Measurements from ENCODE around the gene THSD7A. TPM values are rescaled to one million over a fixed set of nuclear protein-coding genes. Genes with fewer than 3 reads are reported as not detected.
A peak's percentile ranks its signal among the peaks of the same experiment; 100 is the strongest.

THSD7A gene, protein sequence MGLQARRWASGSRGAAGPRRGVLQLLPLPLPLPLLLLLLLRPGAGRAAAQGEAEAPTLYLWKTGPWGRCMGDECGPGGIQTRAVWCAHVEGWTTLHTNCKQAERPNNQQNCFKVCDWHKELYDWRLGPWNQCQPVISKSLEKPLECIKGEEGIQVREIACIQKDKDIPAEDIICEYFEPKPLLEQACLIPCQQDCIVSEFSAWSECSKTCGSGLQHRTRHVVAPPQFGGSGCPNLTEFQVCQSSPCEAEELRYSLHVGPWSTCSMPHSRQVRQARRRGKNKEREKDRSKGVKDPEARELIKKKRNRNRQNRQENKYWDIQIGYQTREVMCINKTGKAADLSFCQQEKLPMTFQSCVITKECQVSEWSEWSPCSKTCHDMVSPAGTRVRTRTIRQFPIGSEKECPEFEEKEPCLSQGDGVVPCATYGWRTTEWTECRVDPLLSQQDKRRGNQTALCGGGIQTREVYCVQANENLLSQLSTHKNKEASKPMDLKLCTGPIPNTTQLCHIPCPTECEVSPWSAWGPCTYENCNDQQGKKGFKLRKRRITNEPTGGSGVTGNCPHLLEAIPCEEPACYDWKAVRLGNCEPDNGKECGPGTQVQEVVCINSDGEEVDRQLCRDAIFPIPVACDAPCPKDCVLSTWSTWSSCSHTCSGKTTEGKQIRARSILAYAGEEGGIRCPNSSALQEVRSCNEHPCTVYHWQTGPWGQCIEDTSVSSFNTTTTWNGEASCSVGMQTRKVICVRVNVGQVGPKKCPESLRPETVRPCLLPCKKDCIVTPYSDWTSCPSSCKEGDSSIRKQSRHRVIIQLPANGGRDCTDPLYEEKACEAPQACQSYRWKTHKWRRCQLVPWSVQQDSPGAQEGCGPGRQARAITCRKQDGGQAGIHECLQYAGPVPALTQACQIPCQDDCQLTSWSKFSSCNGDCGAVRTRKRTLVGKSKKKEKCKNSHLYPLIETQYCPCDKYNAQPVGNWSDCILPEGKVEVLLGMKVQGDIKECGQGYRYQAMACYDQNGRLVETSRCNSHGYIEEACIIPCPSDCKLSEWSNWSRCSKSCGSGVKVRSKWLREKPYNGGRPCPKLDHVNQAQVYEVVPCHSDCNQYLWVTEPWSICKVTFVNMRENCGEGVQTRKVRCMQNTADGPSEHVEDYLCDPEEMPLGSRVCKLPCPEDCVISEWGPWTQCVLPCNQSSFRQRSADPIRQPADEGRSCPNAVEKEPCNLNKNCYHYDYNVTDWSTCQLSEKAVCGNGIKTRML (N-terminal part only)
- total RNA-seq, result 18.8 and 30.5 TPM in 2 replicates

DNA sequence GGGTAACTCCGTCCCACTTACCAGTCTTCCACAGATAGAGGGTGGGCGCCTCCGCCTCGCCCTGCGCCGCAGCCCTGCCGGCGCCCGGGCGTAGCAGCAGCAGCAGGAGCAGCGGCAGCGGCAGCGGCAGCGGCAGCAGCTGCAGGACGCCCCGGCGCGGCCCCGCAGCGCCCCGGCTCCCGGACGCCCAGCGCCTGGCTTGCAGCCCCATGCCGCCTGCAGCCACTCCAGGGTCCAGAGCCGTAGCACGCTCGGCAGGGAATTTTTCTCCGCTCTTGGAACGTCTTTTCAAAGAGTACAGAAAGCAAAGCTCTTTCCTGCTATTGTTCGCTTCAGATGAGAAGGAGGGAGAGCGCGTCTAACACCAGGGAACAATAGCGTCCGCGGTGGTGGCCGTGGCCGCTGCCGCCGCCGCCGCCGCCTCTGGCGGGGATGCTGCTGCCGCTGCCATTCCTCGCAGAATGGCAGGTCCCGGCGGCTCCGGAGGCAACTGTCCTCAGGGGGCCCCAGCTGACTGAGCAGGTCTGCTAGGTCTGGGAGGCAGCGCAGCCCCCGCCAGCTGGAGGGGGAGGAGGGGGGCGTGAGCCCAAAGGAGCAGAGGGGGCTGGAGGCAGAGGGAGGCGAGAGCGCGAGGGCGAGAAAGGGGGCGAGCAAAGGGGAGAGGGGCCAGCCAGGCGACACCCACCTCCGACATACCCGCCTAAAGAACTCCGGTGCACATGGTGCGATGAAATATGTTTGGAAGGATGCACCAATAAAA is at the start of gene THSD7A:
Gene THSD7A, minus strand, starts transcription at position 463 of the 760 bp plus-strand sequence. Its CDS starts 252 bp downstream, at position 211.
- no peak for DNase-seq (ENCODE audit: low read depth, low spot score)

DNA sequence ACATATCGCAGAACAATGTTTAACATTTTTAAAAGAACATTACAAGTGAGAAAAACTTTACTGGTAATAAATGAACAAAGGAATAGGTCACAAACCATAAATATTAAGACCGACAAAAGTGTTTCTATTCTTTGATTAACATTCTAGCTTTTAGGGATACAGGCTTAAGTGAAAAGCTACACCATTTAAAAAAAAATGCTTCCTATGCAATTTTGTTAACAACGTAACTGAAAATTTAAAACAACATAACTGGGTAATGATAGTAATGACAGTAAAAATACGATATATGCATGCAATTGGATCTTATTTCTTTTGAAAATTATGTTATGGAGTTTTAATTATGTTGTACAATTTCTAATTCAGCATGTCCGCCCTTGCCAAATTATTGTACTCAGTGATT is 49.7 kb upstream of the THSD7A start:
- DNase-seq (ENCODE audit: low read depth, low spot score), result no peak

- DNase-seq (ENCODE audit: low read depth, low spot score), result no peak
Measured at GRCh38 chr7:11875635-11876034, 43.6 kb upstream of the THSD7A start.

GRCh38 chr7:11865671-11866070 is 33.7 kb upstream of the THSD7A start:
- no peak for DNase-seq (ENCODE audit: low read depth, low spot score)

GRCh38 chr7:11858622-11859302 is 26.8 kb upstream of the THSD7A start:
- DNase-seq (ENCODE audit: low read depth, low spot score), result peak; percentile 66

DNA sequence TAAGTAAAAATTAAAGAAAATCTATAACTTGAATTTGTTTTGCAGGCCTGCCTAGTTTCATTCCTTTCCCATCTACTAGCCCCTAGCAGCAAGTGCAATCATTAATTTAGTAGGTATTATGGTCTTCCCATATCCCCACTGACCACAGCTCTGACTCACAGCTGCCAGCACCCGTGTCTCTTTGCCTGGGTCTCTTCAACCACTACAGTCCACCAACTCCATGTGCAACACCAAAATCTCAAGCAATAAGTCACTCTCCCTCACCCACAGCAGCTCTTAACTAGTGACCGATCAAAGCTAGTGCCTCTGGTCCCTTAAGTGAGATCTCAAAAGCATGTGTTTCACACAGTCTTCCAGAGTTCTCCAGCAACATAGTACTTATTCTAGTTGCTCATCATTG is 26.0 kb upstream of the THSD7A start:
- DNase-seq (ENCODE audit: low read depth, low spot score), result no peak

DNA sequence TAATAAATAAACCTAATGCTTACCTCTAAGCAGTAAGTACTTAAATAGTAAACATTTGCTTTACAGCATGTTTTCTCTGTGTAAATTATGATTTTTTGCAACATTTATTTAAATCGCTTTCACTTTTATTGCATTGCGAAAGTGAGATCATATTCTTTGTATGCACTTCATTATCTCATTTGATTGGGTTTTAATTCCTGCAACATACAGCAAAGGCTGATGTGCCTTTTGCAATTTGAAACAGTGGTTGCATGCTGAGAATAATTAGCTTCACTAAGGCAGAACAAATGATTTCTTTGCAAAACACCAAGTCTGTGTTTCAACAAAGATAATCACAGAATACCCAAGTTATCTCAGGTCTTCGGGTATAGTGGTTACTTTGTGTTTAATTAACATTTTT is 16.3 kb upstream of the THSD7A start:
- no peak for DNase-seq (ENCODE audit: low read depth, low spot score)

DNA sequence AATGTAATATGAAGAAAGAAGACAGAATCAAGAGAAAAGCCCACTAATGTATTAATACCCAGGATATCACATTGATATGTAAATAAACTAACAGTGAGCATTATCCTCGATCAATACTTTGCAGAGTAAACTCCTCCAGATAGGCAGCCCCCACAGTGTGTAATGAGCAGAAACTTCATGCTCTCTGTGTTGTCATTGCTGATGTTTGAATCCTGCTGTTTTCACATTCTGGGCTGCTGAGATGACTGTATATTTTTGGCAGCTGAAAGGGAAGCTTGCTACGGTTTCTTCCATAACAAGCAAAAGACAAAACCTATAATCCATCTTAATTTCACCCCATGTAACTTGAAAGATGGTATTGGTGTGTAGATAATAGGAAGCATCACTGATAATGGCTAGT is 15.3 kb upstream of the THSD7A start:
- no peak for DNase-seq (ENCODE audit: low read depth, low spot score)

DNA sequence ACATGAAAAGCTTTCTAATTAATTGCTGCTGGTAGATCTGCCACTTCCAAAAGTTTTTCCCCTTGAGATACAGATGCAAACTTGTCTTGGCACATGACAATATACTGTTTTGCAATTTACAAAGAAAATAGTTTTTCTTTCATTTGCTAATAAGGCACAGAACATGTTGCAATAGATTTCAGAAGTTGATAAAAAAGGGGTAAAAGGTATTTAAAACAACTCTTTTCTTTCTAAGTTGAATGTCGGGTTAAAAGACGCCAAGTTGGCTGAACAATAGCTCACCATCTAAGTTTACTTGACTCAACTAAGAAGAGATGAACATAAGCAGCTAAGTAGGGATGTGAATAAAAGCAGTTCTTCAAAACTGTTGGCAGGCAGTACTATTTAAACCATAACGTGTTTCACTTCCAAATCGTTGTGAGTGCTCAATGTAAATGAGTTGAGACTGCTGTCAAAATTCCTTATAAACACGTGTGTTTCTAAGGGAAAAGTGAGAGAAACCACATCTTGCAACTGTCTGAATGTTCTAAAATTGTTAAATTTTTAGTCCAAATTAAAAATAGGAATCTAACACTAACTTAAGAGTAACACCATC is 14.5 kb upstream of the THSD7A start:
- DNase-seq (ENCODE audit: low read depth, low spot score), result no peak

- DNase-seq (ENCODE audit: low read depth, low spot score), result no peak
Measured at GRCh38 chr7:11843113-11843765, 11.2 kb upstream of the THSD7A start.

DNA sequence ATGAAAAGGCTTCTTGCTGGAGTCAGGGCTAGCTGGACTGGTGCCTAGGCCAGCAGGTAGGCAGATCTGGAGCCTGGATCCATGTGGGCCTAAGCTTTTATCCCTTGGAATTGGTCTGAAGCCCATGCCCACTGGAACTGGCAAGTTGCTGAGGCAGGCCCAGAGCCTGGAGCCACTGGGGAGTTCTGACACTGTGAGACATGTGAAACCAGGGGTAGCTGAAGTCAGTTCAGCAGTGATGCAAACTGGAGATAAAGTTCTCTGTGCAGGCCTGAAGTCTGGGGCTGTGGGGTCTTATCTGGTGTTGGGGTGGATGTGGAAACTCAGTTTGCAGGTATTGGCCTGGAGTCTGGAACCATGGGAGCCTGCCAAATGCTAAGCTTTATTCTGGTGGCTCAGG is 9.7 kb upstream of the THSD7A start:
- DNase-seq (ENCODE audit: low read depth, low spot score), result no peak

- no peak for DNase-seq (ENCODE audit: low read depth, low spot score)
Measured at GRCh38 chr7:11835260-11835659, 3.3 kb upstream of the THSD7A start.

- no peak for DNase-seq (ENCODE audit: low read depth, low spot score)
Measured at GRCh38 chr7:11833431-11833830, 1.4 kb upstream of the THSD7A start.

DNA sequence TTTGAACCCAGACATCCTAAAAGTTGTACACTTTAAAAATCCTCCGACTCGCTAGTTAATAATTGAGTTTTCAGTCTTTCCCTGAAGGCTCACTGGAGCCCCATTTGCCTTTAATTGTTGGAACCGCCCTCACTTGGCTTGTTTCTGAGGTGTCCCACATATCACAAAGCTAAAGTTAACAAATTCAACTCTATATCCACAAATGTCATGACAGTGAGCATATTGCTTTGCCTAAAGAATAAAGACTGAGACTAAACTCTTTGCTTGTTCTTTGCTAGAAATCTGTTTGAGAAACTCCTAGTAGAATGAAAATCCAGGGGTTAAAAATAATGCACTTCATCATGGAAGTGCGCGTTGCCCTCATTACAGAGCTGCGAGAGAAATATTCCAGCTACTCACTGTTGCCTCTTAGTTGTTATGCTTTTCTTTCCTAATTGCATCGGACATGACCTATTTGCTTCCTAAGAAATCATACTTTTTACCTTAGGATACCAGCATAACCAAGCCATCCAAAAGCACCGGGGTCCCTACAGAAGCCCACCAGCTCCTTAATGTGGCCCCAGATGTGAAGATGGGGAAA is 752 bp downstream of the THSD7A start:
- DNase-seq (ENCODE audit: low read depth, low spot score), result no peak

DNA sequence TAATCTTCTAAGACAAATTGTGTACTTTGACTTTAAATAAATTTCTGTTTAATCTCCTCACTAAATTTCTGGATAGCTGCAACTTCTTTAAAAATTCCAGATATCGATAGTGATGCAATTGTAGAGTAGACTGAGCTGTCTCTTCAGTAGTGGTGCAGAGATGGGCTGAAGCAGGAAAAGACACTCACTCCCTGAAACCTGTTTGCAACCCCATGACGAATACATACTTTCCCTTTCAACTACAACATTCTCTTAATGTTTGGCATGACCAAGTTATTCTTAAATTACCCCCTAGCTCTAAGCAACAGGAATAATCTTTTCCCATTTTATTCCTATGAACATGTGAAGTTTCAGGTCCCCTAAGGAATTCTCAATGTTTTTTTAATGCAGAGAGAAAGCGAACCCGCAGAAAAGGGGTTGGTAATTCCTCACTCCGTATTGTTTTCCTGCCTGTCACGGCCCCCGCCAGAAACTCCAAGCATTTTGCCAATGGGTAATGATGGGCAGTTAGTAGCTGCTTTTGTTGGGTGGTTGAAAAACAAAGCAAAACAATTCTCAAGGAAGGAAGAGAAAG is 1.3 kb downstream of the THSD7A start:
- no peak for DNase-seq (ENCODE audit: low read depth, low spot score)

DNA sequence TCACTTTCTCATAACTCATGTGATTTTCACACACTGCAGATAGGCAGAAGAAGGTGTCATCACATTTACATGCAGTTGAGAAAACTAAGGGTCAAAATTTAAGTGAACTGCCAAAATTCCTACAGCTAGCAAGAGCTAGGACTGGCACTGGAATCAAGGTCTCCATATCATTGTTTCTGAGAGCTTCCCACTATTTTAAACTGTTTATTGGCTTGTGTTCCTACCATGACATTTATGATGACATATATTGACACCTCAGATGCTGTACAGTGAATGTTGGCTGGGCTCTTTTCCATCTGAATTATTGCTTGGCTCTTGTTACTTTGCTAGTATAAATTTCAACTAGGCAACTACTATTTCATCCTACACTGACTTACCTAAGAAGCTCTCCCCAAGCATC is 2.0 kb downstream of the THSD7A start:
- DNase-seq (ENCODE audit: low read depth, low spot score), result no peak

DNA sequence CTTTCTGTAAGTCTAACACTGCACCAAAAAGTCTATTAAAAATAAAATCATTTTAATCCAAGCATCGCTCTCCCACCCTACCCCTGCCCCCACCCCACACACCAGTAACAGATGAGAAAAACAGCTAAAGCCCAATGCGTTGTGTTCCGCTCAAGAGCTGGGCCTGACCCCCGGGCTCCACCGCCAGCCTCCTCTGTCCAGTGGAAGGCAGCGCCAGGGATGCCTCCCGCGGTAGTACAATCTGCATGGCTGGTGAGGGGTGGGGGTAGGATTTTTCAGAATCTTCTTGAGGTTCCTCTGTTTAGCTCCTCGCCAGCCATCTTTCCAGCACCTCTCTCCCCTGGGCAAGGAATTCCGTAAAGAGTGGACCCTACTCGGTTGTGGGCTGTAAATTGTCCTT is 12.1 kb downstream of the THSD7A start:
- no peak for DNase-seq (ENCODE audit: low read depth, low spot score)

DNA sequence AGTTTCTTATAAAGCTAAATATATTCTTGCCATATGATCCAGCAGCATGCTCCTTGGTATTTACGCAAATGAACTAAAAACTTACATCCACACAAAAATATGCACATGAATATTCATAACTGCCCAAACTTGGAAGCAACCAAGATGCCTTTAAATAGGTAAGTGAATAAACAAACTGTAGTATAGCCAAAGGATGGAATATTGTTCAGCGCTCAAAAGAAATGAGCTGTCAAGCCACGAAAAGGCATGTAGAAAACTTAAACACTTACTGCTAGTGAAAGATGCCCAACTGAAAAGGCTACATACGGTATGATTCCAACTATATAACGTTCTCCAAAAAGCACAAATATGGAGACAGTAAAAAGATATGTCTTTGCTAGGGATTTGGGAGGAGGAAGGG is 12.7 kb downstream of the THSD7A start:
- DNase-seq (ENCODE audit: low read depth, low spot score), result no peak

DNA sequence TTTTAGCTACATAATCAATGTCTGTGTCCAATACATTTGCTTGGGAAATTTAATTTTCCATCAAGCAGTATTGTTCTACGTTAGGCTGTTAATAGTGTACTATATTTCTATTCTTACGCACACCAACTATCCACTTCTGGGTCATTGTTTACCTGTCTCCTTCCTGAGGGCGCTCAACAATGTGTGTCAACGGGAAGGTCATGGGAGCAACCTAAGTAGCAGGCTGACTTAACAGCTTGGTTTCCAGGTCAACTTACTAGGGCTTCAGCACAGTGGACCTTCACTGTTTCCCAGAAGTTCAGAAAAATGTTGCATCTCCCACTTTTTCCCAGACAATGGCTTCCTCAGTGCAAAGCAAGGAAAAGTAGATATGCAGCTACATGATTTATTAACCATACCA is 13.7 kb downstream of the THSD7A start:
- no peak for DNase-seq (ENCODE audit: low read depth, low spot score)
